Lung (tissue), 12 donors: ENCODE measurements around the gene NLRX1. TPM values are rescaled to one million over a fixed set of nuclear protein-coding genes. Genes with fewer than 3 reads are reported as not detected.
A peak's percentile ranks its signal among the peaks of the same experiment; 100 is the strongest.

Experiments used
- ATAC-seq: fragments of 200-7000 bp; cut with Tn5 transposase; one replicate; pipeline ENCODE4 v1.9.1; 2020; ENCODE audit warnings: moderate number of reproducible peaks; ENCODE audit not compliant: insufficient read depth, low FRiP score
- DNase-seq, 3 donors: peaks; one replicate each; pipeline ENCODE4 v3.0.0-alpha.2; 2013 to 2017
- H3K27ac ChIP-seq, 2 donors: one replicate each; pipeline ENCODE4 v1.5.1; 2013; ENCODE audit warnings: mild to moderate bottlenecking in 2 of 2, moderate library complexity in 2 of 2, control low read depth in 1 of 2, inconsistent platforms in 1 of 2, low read depth in 1 of 2, low read length in 1 of 2
- H3K27me3 ChIP-seq, 3 donors: one replicate each; pipeline ENCODE4 v1.5.1; 2013; ENCODE audit warnings: low read length in 2 of 3; ENCODE audit not compliant: control insufficient read depth in 3 of 3, insufficient read depth in 3 of 3
- H3K36me3 ChIP-seq, 4 donors: one replicate each; pipeline ENCODE4 v1.5.1; 2013; ENCODE audit warnings: low read length in 4 of 4, mild to moderate bottlenecking in 1 of 4, moderate library complexity in 1 of 4; ENCODE audit not compliant: control insufficient read depth in 4 of 4, insufficient read depth in 4 of 4
- H3K4me1 ChIP-seq, 5 donors: one replicate each; pipeline ENCODE4 v1.5.1; 2013; ENCODE audit warnings: low read length in 5 of 5, mild to moderate bottlenecking in 2 of 5, moderate library complexity in 1 of 5; ENCODE audit not compliant: control insufficient read depth in 5 of 5, insufficient read depth in 5 of 5
- H3K4me3 ChIP-seq: one replicate; pipeline ENCODE4 v1.5.1; 2013; ENCODE audit warnings: mild to moderate bottlenecking, control low read depth, moderate library complexity
- H3K9ac ChIP-seq, 2 donors: one replicate each; pipeline ENCODE4 v1.5.1; 2013; ENCODE audit warnings: low read length in 2 of 2, control low read depth in 1 of 2; ENCODE audit not compliant: insufficient read depth in 1 of 2
- H3K9me3 ChIP-seq, 4 donors: one replicate each; pipeline ENCODE4 v1.5.1; 2013; ENCODE audit warnings: low read length in 3 of 4, mild to moderate bottlenecking in 1 of 4, moderate library complexity in 1 of 4; ENCODE audit not compliant: control insufficient read depth in 4 of 4, insufficient read depth in 3 of 4
- CTCF ChIP-seq: IDR thresholded peaks from 2 replicates; pipeline ENCODE4 v1.5.1; 2012; ENCODE audit warnings: mild to moderate bottlenecking; ENCODE audit errors: control extremely low read depth, extremely low read depth
- WGBS, 2 donors: extraction: QIAGEN DNeasy Blood & Tissue Kit; methylation state at CpG; one replicate each; pipeline ENCODE4 v1.1.7; 2013; 5-methylcytosine and 5-hydroxymethylcytosine counted together
- polyA plus RNA-seq, 2 donors: library from polyadenylated mRNA; stranded (reverse); fragments of 200-250 nt; gene quantifications; one replicate each; pipeline ENCODE4 v1.2.1, GENCODE V29; 2013
- total RNA-seq, 2 donors: library from RNA; depleted of rRNA in 1 of 2; stranded (reverse); fragments of >200 nt in 1 of 2; gene quantifications; one replicate each; pipeline ENCODE4 v1.2.1, GENCODE V29; 2014 to 2021
- donor health status: control.
- donor health status: control.
- donor health status: Bipolar disorder and iron deficiency.
- donor health status: healthy.
- donor health status: DM: yes; HTN: yes; CAD: no.

Gene NLRX1
- total and polyA plus RNA-seq, 4 donors = 5.1 to 22.6 (median 11.6) TPM

DNA sequence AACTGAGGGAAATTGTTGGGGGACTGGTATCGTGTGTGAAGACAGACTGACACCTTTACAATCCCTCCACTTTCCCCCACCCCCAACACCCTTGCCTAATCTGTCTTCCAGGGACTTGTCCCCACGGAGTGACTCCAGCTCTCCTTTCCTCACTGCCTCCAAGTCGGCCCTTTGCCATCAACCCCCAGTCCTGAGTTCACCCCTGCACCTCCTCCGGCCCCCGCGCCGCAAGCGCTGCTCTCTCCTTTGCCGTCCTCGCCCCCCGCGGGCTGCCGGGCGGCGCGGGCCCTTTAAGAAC is 19.9 kb upstream of the NLRX1 start:
- Histone ChIP-seq H3K27me3 (peaks cover 0 to 31% (median 12%) of the 10 kb centered on the region in 3 donors), H3K27ac (no peak overlapping the region), H3K9ac (no peak overlapping the region), H3K9me3 (peaks cover 0 to 1% (median 0%) of the 10 kb centered on the region in 4 donors), H3K4me1 (peaks cover 0 to 15% (median 5%) of the 10 kb centered on the region in 5 donors), H3K36me3 (no peaks in the 10 kb centered on the region), H3K4me3 (peak overlapping the region; percentile 45)
- no peak for TF ChIP-seq CTCF
- ATAC-seq (no peak), DNase-seq (no peak)
- 2 to 3% methylated on average over 16 of the region's 16 CpGs for WGBS, 2 donors

DNA sequence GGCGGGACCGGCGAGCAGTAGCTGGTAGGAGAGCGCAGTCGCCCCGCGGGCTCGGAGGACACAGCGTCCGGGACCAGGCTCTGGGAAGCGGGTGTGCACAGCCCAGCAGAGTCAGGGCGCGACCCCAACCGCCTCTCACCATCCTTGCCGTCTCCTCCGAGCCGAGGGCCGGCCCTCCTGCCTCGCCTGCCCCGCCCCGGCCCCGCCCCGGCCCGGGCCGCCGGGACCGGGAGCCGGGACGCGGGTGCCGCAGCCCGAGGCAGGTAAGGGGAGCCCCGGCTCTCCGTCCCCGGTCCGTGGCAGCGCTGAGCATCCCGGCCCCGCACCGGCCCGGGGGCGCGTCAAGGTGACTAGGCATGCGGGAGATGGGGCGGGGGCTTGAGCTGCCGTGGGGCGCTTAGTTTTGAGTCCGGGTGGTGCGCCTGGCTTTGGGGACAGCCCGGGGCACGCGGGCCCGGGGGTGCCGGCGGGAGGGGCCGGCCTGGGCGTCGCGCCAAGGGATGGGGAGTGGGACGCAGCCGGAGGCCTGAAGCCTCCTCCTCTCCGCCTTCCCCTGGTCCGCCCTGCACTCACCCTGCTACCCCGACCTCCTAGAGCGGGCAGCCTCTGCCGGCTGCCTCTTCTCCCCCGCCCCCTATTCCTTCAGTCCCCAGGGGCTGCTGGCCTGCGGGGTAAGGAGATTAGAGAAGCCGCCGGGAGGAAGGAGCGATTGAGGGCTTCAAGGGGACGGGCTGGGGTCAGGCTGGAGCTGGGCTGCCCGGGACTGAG is 19.3 kb upstream of the NLRX1 start, which contains the start of gene ABCG4:
ABCG4 (plus strand) TSS at position 35 of the 768 bp plus-strand sequence. CDS start 914 bp downstream, outside the sequence.
- H3K4me1 ChIP-seq = peaks cover 0 to 15% (median 5%) of the 10 kb centered on the region in 5 donors
- no peak for TF ChIP-seq CTCF
- no peaks in the 10 kb centered on the region for H3K36me3 ChIP-seq
- H3K4me3 ChIP-seq = peak within 1 kb of the TSS; percentile 45
- H3K9ac ChIP-seq = no peak within 1 kb of the TSS
- H3K9me3 ChIP-seq = peaks cover 0 to 1% (median 0%) of the 10 kb centered on the region in 4 donors
- peaks cover 0 to 31% (median 12%) of the 10 kb centered on the region in 3 donors for H3K27me3 ChIP-seq
- peak; percentile 43 for ATAC-seq
- DNase-seq = peak; percentile 23 to 42 (median 40)
- H3K27ac ChIP-seq = no peak within 1 kb of the TSS
- 1 to 2% methylated on average over 21 to 73 of the region's 73 CpGs for WGBS, 2 donors

DNA sequence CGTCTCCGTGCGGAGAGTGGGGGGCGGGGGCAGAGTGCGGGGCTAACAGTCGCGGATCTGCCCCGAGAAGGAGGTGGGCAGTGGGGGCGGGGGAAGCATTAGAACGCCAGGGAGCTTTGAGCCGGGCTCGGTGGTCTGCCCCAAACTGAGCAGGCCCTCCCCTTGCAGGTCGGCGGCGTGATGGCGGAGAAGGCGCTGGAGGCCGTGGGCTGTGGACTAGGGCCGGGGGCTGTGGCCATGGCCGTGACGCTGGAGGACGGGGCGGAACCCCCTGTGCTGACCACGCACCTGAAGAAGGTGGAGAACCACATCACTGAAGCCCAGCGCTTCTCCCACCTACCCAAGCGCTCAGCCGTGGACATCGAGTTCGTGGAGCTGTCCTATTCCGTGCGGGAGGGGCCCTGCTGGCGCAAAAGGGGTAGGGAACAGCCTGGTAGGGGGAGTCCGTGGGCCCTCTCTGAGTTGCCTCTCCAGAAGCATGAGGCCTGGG is 18.7 kb upstream of the NLRX1 start:
- no peak for DNase-seq
- Histone ChIP-seq H3K9me3 (peaks cover 0 to 1% (median 0%) of the 10 kb centered on the region in 4 donors), H3K27me3 (peaks cover 0 to 31% (median 12%) of the 10 kb centered on the region in 3 donors), H3K36me3 (no peaks in the 10 kb centered on the region), H3K9ac (no peak overlapping the region), H3K27ac (no peak overlapping the region), H3K4me3 (no peak overlapping the region), H3K4me1 (peaks cover 0 to 15% (median 5%) of the 10 kb centered on the region in 5 donors)
- ATAC-seq = no peak
- WGBS, 2 donors = 24 to 34% methylated on average over 29 to 33 of the region's 33 CpGs
- TF ChIP-seq CTCF = no peak
